ENCODE results near the gene CTSS. TPM values are rescaled to one million over a fixed set of nuclear protein-coding genes. Genes with fewer than 3 reads are reported as not detected.
A peak's percentile ranks its signal among the peaks of the same experiment; 100 is the strongest.
"Not testable (repeated sequence)": the region's sequence is repeated elsewhere in the genome, so short reads cannot be mapped to it uniquely, and the experiment has no call there.

Gene CTSS
- polyA plus RNA-seq, 6 donors from 2014 or later, result 483 to 722 (median 616) TPM

DNA sequence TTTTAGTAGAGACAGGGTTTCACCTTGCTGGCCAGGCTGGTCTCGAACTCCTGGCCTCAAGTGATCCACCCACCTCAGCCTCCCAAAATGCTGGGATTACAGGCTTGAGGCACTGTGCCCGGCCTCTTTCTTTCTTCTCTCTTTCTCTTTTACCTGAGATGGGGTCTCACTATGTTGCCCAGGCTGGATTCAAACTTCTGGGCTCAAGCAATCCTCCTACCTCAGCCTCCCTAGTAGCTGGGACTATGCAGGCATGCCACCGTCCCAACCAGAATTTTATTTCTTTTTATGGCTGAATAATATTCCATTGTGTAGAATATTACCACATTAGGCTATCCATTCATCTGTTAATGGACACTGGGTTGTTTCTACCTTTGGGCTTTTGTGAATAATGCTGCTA lies 28.2 kb upstream of the CTSS start:
- H3K4me1 Mint-ChIP-seq; DNase-seq; H3K27me3 Mint-ChIP-seq; ATAC-seq (ENCODE audit: low read depth in 2 of 2); H3K4me3 Mint-ChIP-seq; H3K9me3 Mint-ChIP-seq: not testable (repeated sequence)
- Mint-ChIP-seq H3K27ac (peak overlapping the region in 1 of 6 donors; percentile 43), H3K36me3 (peaks cover 19 to 24% of the 10 kb centered on the region in 2 donors)

DNA sequence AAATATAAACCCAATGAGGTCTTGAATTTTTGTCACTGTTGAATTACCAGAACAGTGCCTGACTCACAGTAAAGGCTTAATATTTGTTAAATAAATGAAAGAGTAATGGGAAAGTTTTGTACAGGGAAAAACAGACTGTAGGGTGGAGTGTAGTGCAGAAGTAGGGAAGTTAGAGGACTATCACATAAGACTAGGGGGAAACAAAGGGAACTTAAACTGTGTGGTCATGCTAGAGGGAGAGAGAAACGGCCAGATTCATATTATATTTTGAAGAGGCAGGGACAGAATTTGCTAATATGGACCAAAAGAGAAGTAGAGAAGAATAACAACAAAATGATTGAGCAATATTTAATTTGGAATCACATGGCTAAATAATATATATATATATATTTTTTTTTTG lies 27.6 kb upstream of the CTSS start:
- H3K9me3 Mint-ChIP-seq, result no peaks in the 10 kb centered on the region
- no peak for ATAC-seq (ENCODE audit: low read depth in 2 of 2)
- peaks cover 16 to 24% of the 10 kb centered on the region in 2 donors for H3K36me3 Mint-ChIP-seq
- H3K4me1 Mint-ChIP-seq, result peaks cover under 1 to 13% (median 7%) of the 10 kb centered on the region in 3 donors
- DNase-seq, result no peak
- no peak overlapping the region for H3K4me3 Mint-ChIP-seq
- no peaks in the 10 kb centered on the region for H3K27me3 Mint-ChIP-seq
- H3K27ac Mint-ChIP-seq, result no peak overlapping the region

GRCh38 chr1:150791585-150791984 lies 26.0 kb upstream of the CTSS start:
- H3K9me3 Mint-ChIP-seq, result no peaks in the 10 kb centered on the region

GRCh38 chr1:150789396-150789795 lies 23.8 kb upstream of the CTSS start:
- Mint-ChIP-seq H3K27me3 (no peaks in the 10 kb centered on the region), H3K36me3 (no peaks in the 10 kb centered on the region), H3K9me3 (no peaks in the 10 kb centered on the region), H3K4me1 (peaks cover 13 to 24% (median 16%) of the 10 kb centered on the region in 3 donors), H3K4me3 (peak overlapping the region in 1 of 8 donors; percentile 74), H3K27ac (peak overlapping the region in 1 of 6 donors; percentile 20)
- DNase-seq, result no peak
- ATAC-seq (ENCODE audit: low read depth in 2 of 2), result no peak

More at GRCh38 chr1:150791585-150791984, 26.0 kb upstream of the CTSS start:
- Mint-ChIP-seq H3K4me3 (no peak overlapping the region), H3K27me3 (no peaks in the 10 kb centered on the region), H3K27ac (no peak overlapping the region), H3K4me1 (peaks cover 13 to 24% (median 16%) of the 10 kb centered on the region in 3 donors), H3K36me3 (peaks cover 11 to 13% of the 10 kb centered on the region in 2 donors)
- ATAC-seq (ENCODE audit: low read depth in 2 of 2) (no peak), DNase-seq (no peak)

- peaks cover 13 to 24% (median 16%) of the 10 kb centered on the region in 3 donors for H3K4me1 Mint-ChIP-seq
- no peak overlapping the region for H3K4me3 Mint-ChIP-seq
- no peaks in the 10 kb centered on the region for H3K27me3 Mint-ChIP-seq
- no peaks in the 10 kb centered on the region for H3K9me3 Mint-ChIP-seq
- DNase-seq (no peak), ATAC-seq (ENCODE audit: low read depth in 2 of 2) (no peak)
- no peaks in the 10 kb centered on the region for H3K36me3 Mint-ChIP-seq
- peak overlapping the region in 1 of 6 donors; percentile 56 for H3K27ac Mint-ChIP-seq
Observed at GRCh38 chr1:150788946-150789345, 23.4 kb upstream of the CTSS start.

- no peaks in the 10 kb centered on the region for H3K9me3 Mint-ChIP-seq
- DNase-seq (no peak), ATAC-seq (ENCODE audit: low read depth in 2 of 2) (no peak)
- peaks cover 13 to 24% (median 16%) of the 10 kb centered on the region in 3 donors for H3K4me1 Mint-ChIP-seq
- peak overlapping the region in 4 of 6 donors; percentile 7 to 83 (median 70) for H3K27ac Mint-ChIP-seq
- no peaks in the 10 kb centered on the region for H3K27me3 Mint-ChIP-seq
- no peaks in the 10 kb centered on the region for H3K36me3 Mint-ChIP-seq
- peak overlapping the region in 1 of 8 donors; percentile 7 for H3K4me3 Mint-ChIP-seq
Observed at GRCh38 chr1:150787455-150787854, 21.9 kb upstream of the CTSS start.

DNA sequence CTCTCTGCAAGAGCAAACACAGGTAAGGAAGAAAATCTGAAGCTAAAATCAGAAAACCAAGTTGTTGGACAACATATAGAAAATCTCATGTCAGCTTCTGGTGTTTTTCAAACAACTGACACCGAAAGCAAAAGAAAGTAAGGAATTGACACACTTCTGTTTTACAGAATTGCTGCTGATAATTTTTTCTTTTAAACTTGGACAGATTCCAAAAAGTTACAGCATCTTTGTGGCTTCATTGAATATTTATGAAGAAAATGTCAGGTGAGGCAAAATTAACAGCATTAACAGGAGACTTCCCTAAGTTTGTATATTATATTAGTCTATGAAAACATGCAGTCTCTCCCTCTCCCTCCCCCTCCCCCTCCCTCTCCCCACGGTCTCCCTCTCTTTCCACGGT lies 14.9 kb upstream of the CTSS start:
- H3K4me1 Mint-ChIP-seq, result no peaks in the 10 kb centered on the region
- DNase-seq, result no peak
- no peak for ATAC-seq (ENCODE audit: low read depth in 2 of 2)
- no peaks in the 10 kb centered on the region for H3K27me3 Mint-ChIP-seq
- no peak overlapping the region for H3K4me3 Mint-ChIP-seq
- no peak overlapping the region for H3K27ac Mint-ChIP-seq
- H3K9me3 Mint-ChIP-seq, result no peaks in the 10 kb centered on the region
- no peaks in the 10 kb centered on the region for H3K36me3 Mint-ChIP-seq

- Mint-ChIP-seq H3K36me3 (no peaks in the 10 kb centered on the region), H3K4me3 (no peak overlapping the region)
- no peak for ATAC-seq (ENCODE audit: low read depth in 2 of 2)
Observed at GRCh38 chr1:150778409-150778808, 12.8 kb upstream of the CTSS start.

DNA sequence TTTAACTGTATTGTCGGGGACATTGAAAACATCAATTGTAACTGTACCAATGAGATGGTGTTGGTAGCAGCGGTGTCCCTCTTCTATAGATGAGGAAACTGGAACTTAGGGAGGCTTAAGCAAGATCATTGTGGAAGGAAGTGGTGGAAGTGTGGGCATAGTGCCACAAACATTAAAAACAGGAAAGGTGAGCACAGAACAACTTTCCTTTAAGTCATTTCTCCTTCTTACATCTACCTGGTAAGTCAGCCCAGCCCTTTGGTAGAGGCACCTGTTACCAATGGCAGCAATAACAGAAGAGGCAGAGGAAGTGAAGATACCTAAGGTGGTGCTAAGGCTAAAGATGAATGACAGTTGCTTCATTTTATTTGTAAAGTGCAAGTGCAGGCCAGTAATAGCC lies 12.0 kb upstream of the CTSS start:
- DNase-seq (no peak), ATAC-seq (ENCODE audit: low read depth in 2 of 2) (no peak)
- Mint-ChIP-seq H3K4me1 (no peaks in the 10 kb centered on the region), H3K27ac (peak overlapping the region in 1 of 6 donors; percentile 90), H3K9me3 (no peaks in the 10 kb centered on the region), H3K36me3 (no peaks in the 10 kb centered on the region), H3K4me3 (no peak overlapping the region), H3K27me3 (no peaks in the 10 kb centered on the region)

More at GRCh38 chr1:150778409-150778808, 12.8 kb upstream of the CTSS start:
- Mint-ChIP-seq H3K27ac (no peak overlapping the region), H3K9me3 (no peaks in the 10 kb centered on the region), H3K27me3 (no peaks in the 10 kb centered on the region), H3K4me1 (no peaks in the 10 kb centered on the region)
- no peak for DNase-seq

DNA sequence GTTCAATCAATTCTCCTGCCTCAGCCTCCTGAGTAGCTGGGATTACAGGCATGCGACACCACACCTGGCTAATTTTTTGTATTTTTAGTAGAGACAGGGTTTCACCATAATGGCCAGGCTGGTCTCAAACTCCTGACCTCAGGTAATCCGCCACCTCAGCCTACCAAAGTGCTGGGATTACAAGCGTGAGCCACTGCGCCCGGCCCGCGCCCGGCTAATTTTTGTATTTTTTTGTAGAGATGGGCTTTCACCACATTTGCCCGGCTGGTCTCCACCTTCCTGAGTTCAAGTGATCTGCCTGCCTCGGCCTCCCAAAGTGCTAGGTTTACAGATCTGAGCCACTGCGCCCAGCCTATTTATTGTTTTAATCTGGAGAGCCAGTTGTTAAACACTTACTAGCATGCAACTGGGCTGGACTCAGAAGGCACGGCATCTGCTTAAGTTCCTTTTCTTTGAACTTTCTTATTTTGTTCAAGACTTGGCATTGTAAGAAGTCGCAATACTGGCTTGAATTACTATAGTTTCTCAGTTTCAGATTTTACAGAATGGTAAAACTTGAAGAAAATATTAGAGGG lies 10.4 kb upstream of the CTSS start:
- H3K9me3 Mint-ChIP-seq, result not testable (repeated sequence)

GRCh38 chr1:150775276-150775675 lies 9.7 kb upstream of the CTSS start:
- Mint-ChIP-seq H3K36me3 (no peaks in the 10 kb centered on the region), H3K27me3 (no peaks in the 10 kb centered on the region), H3K4me1 (peaks cover 0 to 3% (median 2%) of the 10 kb centered on the region in 3 donors), H3K27ac (peak overlapping the region in 1 of 6 donors; percentile 4), H3K9me3 (no peaks in the 10 kb centered on the region), H3K4me3 (no peak overlapping the region)
- ATAC-seq (ENCODE audit: low read depth in 2 of 2) (no peak), DNase-seq (no peak)

More for the DNA sequence above, 10.4 kb upstream of the CTSS start:
- not testable (repeated sequence) for H3K4me3 Mint-ChIP-seq; ATAC-seq (ENCODE audit: low read depth in 2 of 2); H3K27ac Mint-ChIP-seq; H3K4me1 Mint-ChIP-seq; H3K27me3 Mint-ChIP-seq; DNase-seq; H3K36me3 Mint-ChIP-seq

DNA sequence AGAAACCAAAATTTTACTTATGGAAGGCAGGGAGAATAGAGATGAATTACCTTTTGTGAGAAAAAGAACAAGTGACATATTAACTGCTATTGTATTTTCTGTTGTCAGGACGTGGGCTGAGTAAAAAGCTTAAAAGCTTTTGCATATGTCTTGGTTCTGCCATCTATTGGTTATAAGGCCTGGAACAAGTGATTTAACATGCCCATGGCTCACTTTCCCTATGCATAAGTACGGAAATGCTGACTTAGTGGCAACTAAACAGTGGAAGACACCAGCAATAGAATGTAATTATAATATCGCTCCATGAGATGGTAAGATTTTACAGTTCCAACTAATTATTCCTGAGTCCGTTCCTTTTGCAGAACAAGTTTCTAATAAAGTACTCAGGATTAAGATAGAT lies 6.7 kb upstream of the CTSS start:
- no peak overlapping the region for H3K27ac Mint-ChIP-seq
- H3K36me3 Mint-ChIP-seq, result no peaks in the 10 kb centered on the region
- ATAC-seq (ENCODE audit: low read depth in 2 of 2) (no peak), DNase-seq (no peak)
- H3K4me1 Mint-ChIP-seq, result peaks cover 0 to 7% (median 3%) of the 10 kb centered on the region in 3 donors
- no peaks in the 10 kb centered on the region for H3K27me3 Mint-ChIP-seq
- no peaks in the 10 kb centered on the region for H3K9me3 Mint-ChIP-seq
- no peak overlapping the region for H3K4me3 Mint-ChIP-seq

GRCh38 chr1:150767704-150768103 lies 2.1 kb upstream of the CTSS start:
- Mint-ChIP-seq H3K4me3 (peak overlapping the region in 1 of 8 donors; percentile 31), H3K4me1 (peaks cover 28 to 34% (median 29%) of the 10 kb centered on the region in 3 donors), H3K27ac (peak overlapping the region in 3 of 6 donors; percentile 15 to 98 (median 57))
- not testable (repeated sequence) for ATAC-seq (ENCODE audit: low read depth in 2 of 2); H3K9me3 Mint-ChIP-seq; H3K27me3 Mint-ChIP-seq; H3K36me3 Mint-ChIP-seq; DNase-seq

GRCh38 chr1:150765977-150766301 lies 361 bp upstream of the CTSS start:
- not testable (repeated sequence) for H3K36me3 Mint-ChIP-seq, H3K27me3 Mint-ChIP-seq, DNase-seq, H3K9me3 Mint-ChIP-seq
- peak; percentile 11 to 29 for ATAC-seq (ENCODE audit: low read depth in 2 of 2)
- peak overlapping the region; percentile 93 to 98 (median 96) for H3K4me3 Mint-ChIP-seq
- peaks cover 40 to 45% (median 43%) of the 10 kb centered on the region in 3 donors for H3K4me1 Mint-ChIP-seq
- peak overlapping the region; percentile 97 to 99 (median 98) for H3K27ac Mint-ChIP-seq
